NCI-H146 treated with DMSO at 0.1 percent for 48 hours (cell line): ENCODE results near the gene MRPS35.

Experiments used
- DNase-seq: peaks from one replicate; lab custom pipeline; 2025; ENCODE audit not compliant: unreplicated experiment; lab: John Stamatoyannopoulos, UW

Gene MRPS35

DNA sequence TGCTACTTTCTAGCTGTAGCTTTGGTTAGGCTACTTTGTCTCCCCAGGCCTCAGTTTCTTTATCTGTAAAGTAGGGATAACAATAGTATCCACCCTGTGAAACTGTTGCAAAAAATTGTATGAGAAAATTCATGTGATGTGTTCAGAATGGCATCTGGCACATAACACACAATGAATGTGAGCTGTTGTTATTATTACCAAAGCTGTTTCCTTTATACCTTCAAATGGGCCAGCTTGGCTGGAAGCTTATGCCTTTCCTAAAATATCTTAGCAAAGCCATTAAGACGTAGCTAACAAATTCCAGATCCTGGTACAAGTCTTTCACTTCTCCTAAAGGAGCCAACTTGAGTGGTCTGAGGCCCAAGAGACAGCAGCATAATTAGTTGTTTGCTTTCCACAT, 94.6 kb downstream of the MRPS35 start:
- DNase-seq: no peak
